ENCODE data around the gene WBP4.

- TF ChIP-seq CTCF (CRISPR knock-in tag; IDR thresholded peaks at IDR 0.05) (no peak), MXD3 (CRISPR knock-in tag; IDR thresholded peaks at IDR 0.05) (no peak), CBX1 (IDR thresholded peaks at IDR 0.05; ENCODE audit: low read depth) (no peak), HOXA7 (CRISPR knock-in tag; IDR thresholded peaks at IDR 0.05) (no peak), EP300 (IDR thresholded peaks at IDR 0.05; ENCODE audit: low read depth in 2 of 2, low read length in 2 of 2) (no peak), EP300 (CRISPR knock-in tag; IDR thresholded peaks at IDR 0.05; ENCODE audit: borderline replicate concordance) (no peak), KMT2A (CRISPR knock-in tag; IDR thresholded peaks at IDR 0.05) (no peak), PRDM10 (CRISPR knock-in tag; IDR thresholded peaks at IDR 0.05; ENCODE audit: low read depth) (no peak)
Measured at GRCh38 chr13:41111454-41111853, 50.1 kb downstream of the WBP4 start.

All from HepG2 (cell line).